ENCODE measurements around the gene MADCAM1.

DNA sequence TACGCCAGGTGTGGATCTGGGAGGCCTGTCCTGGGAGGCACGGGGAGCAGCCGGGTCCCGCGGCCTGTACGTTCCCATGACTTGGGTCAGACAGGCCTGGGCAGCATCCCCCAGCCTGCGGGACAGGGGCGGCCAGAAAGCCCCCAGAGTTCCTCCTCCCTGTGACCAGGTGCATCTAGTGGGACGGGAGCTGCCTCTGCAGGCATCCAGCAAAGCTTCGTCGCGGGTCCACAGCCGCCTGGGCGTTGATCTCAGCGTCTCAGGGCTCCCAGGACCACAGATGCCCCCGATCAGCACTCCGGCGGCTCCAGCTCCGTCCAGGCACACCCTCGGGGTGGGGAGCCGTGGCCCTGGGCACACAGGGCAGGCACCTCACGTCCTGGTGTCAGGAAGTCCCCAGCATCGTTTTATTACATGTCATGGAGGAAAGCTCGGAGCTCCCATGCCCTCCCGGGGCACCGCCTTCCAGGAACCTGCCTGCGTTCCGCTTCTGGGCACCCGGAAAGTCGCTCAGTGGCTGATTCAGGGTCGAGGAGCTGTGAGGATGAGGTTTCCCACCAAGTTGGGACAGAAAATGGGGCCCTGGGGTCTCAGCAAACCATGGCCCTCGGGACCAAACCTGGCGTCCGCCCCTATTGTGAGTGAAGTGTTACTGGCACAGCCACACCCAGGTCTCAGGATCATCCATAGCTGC lies 46.0 kb downstream of the MADCAM1 start:
- TF ChIP-seq, protein P1, sequence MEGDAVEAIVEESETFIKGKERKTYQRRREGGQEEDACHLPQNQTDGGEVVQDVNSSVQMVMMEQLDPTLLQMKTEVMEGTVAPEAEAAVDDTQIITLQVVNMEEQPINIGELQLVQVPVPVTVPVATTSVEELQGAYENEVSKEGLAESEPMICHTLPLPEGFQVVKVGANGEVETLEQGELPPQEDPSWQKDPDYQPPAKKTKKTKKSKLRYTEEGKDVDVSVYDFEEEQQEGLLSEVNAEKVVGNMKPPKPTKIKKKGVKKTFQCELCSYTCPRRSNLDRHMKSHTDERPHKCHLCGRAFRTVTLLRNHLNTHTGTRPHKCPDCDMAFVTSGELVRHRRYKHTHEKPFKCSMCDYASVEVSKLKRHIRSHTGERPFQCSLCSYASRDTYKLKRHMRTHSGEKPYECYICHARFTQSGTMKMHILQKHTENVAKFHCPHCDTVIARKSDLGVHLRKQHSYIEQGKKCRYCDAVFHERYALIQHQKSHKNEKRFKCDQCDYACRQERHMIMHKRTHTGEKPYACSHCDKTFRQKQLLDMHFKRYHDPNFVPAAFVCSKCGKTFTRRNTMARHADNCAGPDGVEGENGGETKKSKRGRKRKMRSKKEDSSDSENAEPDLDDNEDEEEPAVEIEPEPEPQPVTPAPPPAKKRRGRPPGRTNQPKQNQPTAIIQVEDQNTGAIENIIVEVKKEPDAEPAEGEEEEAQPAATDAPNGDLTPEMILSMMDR (IDR thresholded peaks at IDR 0.05), result no peak
- no peak for TF ChIP-seq EZH2 (IDR thresholded peaks at IDR 0.05; ENCODE audit: borderline replicate concordance, insufficient read depth, low read depth, low read length, poor library complexity, severe bottlenecking)

Measured in B cell (primary cell).